ENCODE measurements around the gene WDR44. TPM values are rescaled to one million over a fixed set of nuclear protein-coding genes. Genes with fewer than 3 reads are reported as not detected.

WDR44 gene
- total RNA-seq, 1 experiment from 2014 or later = 12.4 TPM

DNA sequence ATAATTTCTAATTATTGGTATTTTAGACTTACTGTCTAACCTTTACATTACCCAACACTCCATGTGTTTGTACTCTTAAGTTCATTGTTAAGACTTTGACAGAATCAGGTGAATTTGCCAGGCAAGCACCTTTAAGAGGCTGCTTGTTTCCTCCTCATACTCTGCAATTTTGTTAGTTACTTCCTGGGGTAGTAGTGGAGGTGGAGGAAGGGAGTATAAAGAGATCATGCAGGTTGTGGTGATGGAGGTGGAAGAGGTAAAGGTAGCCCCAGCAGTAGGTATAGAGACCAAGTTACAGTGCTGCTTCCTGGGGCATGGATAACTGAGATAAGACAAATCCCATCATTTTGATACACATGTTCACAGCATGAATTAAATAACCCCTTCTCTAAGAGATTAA is 6.7 kb downstream of the WDR44 start:
- no peaks in the 10 kb centered on the region for H3K4me1 ChIP-seq (ENCODE audit: insufficient read depth, low read length, poor library complexity, severe bottlenecking)
- CTCF ChIA-PET = no interaction called here

GRCh38 chrX:118353081-118353850 is 7.4 kb downstream of the WDR44 start:
- Histone ChIP-seq H3K9me3 (ENCODE audit: low read depth, low read length, poor library complexity, severe bottlenecking) (no peaks in the 10 kb centered on the region), H3K4me3 (ENCODE audit: low read depth, low read length, poor library complexity, severe bottlenecking) (no peak overlapping the region), H3K4me1 (ENCODE audit: insufficient read depth, low read length, poor library complexity, severe bottlenecking) (no peaks in the 10 kb centered on the region), H3K27me3 (replicated peaks; ENCODE audit: insufficient read depth, low read depth, low read length, poor library complexity) (no peaks in the 10 kb centered on the region), H3K27ac (ENCODE audit: low read depth, low read length, poor library complexity, severe bottlenecking) (no peak overlapping the region), H3K36me3 (ENCODE audit: insufficient read depth, low read length, poor library complexity, severe bottlenecking) (no peaks in the 10 kb centered on the region)
- CTCF ChIA-PET = no interaction called here
- no peak for DNase-seq (ENCODE audit: low spot score)
- intact Hi-C loops (cut with micrococcal nuclease; ENCODE audit: unreplicated experiment) = no loop called here
- TF ChIP-seq CTCF (conservative IDR thresholded peaks at IDR 0.05; ENCODE audit: low read depth, low read length) = no peak
- POLR2A ChIA-PET (ENCODE audit: low non-redundant PET) = no interaction called here
- BruUV-seq (replicated peaks) = no TSS peak

More for the DNA sequence above, 6.7 kb downstream of the WDR44 start:
- TF ChIP-seq CTCF (conservative IDR thresholded peaks at IDR 0.05; ENCODE audit: low read depth, low read length) = no peak
- no peak for TF ChIP-seq EZH2 (IDR thresholded peaks at IDR 0.05; ENCODE audit: borderline replicate concordance, low read depth, low read length, poor library complexity, severe bottlenecking)
- H3K27ac ChIP-seq (ENCODE audit: low read depth, low read length, poor library complexity, severe bottlenecking) = no peak overlapping the region
- DNase-seq (ENCODE audit: low spot score) = no peak
- H3K36me3 ChIP-seq (ENCODE audit: insufficient read depth, low read length, poor library complexity, severe bottlenecking) = no peaks in the 10 kb centered on the region
- intact Hi-C loops (cut with micrococcal nuclease; ENCODE audit: unreplicated experiment) = no loop called here
- POLR2A ChIA-PET (ENCODE audit: low non-redundant PET) = no interaction called here
- H3K27me3 ChIP-seq (replicated peaks; ENCODE audit: insufficient read depth, low read depth, low read length, poor library complexity) = no peaks in the 10 kb centered on the region
- no peak overlapping the region for H3K4me3 ChIP-seq (ENCODE audit: low read depth, low read length, poor library complexity, severe bottlenecking)
- no peaks in the 10 kb centered on the region for H3K9me3 ChIP-seq (ENCODE audit: low read depth, low read length, poor library complexity, severe bottlenecking)
- no TSS peak for BruUV-seq (replicated peaks)

DNA sequence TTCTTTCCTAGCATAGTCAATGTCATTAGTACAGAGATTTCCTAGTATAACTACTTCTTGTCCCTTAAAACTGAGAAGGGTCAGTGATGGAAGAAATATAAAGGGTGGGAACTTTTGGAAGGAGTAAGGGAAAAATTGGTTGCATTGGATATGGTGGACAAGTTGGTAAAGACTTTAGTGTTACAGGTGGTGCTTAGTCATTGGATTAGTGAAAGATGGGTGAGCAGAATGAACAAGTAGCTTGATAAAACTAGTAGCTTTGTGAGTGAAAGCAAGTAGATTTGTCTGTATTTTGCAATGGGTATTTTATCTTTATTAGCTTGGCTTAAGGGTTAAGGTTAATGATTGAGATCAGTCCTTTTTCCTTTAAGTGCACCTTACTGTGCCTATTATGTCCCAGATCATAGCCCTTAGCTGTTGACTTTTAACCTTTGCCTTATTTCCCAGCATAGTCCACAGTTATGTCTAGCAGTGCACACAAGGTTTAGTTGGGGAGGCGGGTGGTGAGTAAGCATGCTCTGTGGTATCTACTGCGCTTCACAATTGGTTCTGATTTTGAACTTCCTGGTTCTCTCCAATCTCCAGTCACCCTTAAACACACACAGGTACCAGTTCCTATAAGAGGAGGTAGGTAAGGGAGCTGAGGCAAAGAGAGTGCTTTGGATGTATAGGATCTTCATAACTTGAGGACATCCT is 9.5 kb downstream of the WDR44 start:
- POLR2A ChIA-PET (ENCODE audit: low non-redundant PET) = no interaction called here
- no peaks in the 10 kb centered on the region for H3K27me3 ChIP-seq (replicated peaks; ENCODE audit: insufficient read depth, low read depth, low read length, poor library complexity)
- no peak overlapping the region for H3K4me3 ChIP-seq (ENCODE audit: low read depth, low read length, poor library complexity, severe bottlenecking)
- TF ChIP-seq CTCF (conservative IDR thresholded peaks at IDR 0.05; ENCODE audit: low read depth, low read length) (no peak), EZH2 (IDR thresholded peaks at IDR 0.05; ENCODE audit: borderline replicate concordance, low read depth, low read length, poor library complexity, severe bottlenecking) (no peak)
- H3K9me3 ChIP-seq (ENCODE audit: low read depth, low read length, poor library complexity, severe bottlenecking) = no peaks in the 10 kb centered on the region
- no peaks in the 10 kb centered on the region for H3K4me1 ChIP-seq (ENCODE audit: insufficient read depth, low read length, poor library complexity, severe bottlenecking)
- DNase-seq (ENCODE audit: low spot score) = no peak
- H3K36me3 ChIP-seq (ENCODE audit: insufficient read depth, low read length, poor library complexity, severe bottlenecking) = no peaks in the 10 kb centered on the region
- CTCF ChIA-PET = no interaction called here
- H3K27ac ChIP-seq (ENCODE audit: low read depth, low read length, poor library complexity, severe bottlenecking) = no peak overlapping the region
- no TSS peak for BruUV-seq (replicated peaks)
- intact Hi-C loops (cut with micrococcal nuclease; ENCODE audit: unreplicated experiment) = no loop called here
